ENCODE measurements around the gene E2F2.

The E2F2 gene

GRCh38 chr1:23530747-23531561 lies at the start of gene E2F2:
Gene E2F2 (minus strand): TSS chr1:23531233. CDS start chr1:23530793, 440 bp downstream.
- peak; percentile 87 for DNase-seq

- DNase-seq, result no peak
These were observed 47.9 kb upstream of the E2F2 start for GRCh38 chr1:23578997-23579363.

DNA sequence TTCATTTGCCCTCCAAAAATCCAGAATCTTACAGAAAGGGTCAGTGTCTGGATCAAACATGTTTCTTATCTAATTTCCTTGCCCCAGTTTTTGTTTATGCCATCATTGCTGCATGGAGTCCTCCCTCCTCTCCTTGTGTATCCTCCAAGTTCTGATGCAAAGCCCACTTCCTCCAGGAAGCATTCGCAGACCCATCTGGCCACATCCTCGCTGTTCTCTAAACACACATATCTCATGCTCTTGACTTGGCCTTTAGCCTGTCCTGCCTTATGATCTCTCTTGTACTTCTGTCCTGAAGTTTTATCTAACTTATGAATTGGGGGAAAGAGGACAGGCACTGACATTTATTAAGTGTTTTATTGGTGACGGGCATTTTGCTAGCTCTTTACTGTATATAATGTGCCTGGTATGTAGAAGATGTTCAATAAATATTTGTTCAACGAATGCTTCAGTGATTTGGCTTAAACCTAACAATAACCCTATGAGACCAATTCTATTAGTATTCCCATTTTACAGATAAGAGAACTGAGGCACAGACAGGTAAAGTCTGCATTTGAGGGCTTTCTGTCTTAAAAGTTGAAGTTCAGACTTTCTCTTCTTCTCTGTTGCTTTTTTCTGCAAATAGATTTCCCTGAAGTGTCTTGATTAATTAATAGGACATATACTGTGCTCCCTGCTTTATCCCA lies 47.4 kb upstream of the E2F2 start:
- DNase-seq, result no peak

DNA sequence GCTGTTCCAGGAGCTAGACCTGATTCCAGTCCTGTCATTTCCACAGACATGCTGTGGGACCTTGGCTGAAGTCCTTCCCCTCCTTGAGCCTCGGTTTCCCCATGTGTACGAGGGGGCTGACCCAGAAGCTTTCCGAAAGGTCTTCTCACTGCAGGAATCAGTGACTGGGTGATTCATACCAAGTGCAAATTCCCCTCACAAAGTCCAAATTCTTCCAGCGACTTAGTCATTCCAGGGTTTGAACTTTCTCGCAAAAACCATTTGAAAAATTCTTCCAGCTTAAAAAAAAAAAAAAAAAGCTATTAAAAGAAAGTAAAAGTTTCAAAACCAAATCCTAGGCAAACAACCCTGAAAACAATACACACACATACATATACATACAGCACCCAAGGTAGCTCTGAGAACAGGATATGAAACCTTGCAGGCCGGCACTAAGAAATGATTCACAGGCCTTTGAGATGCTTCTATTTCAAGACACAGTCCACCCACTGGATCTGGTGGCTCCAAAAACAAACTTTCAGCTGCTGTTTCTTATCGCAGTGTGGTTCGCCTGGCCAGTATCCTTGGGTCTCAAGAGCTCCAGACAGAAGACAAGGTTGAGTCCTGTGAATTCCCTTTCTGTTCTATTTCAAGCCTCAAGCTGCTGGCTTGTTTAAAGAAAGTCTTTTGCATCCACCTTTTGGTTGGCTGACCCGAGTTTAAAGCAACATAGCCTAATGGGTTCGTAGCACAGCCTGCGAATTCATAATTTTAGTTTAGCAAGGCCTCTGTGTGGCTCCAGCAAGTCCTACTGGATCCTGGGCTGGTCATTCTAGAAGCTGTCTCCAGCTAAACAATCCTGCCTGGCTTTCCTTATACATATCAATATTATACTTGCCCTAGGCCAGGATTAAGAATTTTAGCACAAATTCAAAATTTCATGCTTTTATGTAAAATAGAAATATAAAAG lies 46.3 kb upstream of the E2F2 start:
- DNase-seq, result no peak

- no peak for DNase-seq
These were observed 45.5 kb upstream of the E2F2 start for GRCh38 chr1:23576338-23577055.

DNA sequence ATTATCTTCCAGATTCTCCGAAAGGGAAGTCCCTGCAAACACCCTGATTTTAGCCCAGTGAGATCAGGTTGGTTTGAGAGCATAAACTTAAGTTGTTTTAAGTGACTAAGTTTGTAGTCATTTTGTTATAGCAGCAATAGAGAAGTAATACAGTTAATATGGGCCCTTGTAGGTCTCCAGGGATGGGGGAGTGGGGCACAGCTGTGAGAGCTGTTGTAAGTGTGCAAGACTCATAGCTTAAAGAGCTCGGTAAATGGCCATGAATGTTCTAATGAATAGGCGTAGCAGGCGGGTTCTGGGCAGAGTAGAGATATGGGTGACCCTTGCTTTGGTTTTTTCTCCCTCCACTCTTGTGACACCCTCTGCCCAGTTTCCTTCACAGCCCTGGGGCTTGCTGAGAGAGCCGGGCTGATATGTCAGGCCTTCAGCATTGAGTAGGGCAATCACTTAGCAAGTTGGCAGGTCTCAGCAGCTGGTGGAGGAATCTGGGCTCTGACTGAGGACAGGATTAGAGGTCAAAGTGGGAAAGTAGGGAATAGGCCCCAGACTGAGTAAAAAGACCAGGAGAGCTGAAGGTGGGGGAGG lies 44.3 kb upstream of the E2F2 start:
- no peak for DNase-seq

DNA sequence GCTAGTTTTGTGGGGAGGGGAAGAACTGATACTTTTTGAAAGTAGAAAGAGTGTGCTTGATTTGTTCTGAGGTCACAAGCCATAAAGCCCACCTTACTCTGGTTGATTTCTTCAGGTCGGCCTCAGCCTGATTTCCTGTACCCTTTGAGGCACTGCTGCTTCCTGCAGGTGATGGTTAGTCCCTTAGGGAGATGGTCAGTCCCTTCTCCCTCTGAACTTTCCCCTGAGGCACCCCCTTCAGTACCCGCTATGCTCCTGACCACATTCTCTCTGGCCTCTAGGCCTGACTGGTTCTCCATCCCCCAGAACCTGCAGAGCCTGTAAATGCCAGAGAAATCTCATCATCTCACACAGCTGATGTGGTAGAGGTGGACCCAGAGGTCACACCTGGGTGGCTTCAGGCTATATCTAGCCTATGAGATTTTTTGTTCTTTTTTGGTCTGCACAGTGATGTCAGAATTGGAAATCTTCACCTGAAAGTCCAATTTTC lies 43.3 kb upstream of the E2F2 start:
- DNase-seq, result no peak

- no peak for DNase-seq
These were observed 42.6 kb upstream of the E2F2 start for GRCh38 chr1:23573574-23574182.

DNA sequence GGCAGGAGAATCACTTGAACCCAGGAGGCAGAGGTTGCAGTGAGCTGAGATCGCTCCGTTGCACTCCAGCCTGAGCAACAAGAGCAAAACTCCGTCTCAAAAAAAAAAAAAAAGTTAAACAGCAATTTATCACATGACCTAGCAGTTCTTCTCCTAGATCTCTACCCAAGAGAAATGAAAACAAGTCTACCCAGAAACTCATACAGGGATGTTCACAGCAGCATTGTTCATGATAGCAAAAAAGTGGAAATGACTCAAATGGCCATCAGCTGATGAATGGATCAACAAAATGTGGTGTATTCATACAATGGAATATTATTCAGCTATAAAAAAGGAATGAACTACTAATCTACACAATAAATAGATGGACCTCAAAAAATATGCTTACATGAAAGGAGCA lies 40.4 kb upstream of the E2F2 start:
- DNase-seq, result no peak

DNA sequence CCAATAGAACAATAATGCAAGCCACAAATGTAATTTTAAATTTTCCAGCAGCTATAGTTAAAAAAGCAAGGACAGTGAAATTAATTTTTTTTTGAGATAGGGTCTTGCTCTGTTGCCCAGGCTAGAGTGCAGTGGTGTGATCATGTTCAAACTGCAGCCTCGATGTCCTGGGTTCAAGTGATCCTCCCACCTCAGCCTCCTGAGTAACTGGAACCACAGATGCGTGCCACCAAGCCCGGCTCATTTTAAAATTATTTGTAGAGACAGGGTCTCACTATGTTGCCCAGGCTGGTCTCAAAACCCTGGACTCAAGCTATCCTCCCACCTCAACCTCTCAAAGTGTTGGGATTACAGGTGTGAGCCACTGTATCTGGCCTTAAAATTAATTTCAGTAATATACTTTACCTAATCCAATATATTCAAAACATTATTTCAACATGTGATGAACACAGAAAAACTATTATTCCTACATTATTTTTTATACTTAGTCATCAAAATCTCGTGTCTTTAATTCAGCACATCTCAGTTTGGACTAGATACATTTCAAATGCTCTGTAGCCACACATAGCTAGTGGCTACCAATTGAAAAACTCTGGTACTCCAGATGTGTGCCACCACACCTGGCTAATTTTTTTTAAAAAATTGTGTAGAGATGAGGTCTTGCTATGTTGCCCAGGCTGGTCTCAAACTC lies 39.1 kb upstream of the E2F2 start:
- DNase-seq, result no peak

DNA sequence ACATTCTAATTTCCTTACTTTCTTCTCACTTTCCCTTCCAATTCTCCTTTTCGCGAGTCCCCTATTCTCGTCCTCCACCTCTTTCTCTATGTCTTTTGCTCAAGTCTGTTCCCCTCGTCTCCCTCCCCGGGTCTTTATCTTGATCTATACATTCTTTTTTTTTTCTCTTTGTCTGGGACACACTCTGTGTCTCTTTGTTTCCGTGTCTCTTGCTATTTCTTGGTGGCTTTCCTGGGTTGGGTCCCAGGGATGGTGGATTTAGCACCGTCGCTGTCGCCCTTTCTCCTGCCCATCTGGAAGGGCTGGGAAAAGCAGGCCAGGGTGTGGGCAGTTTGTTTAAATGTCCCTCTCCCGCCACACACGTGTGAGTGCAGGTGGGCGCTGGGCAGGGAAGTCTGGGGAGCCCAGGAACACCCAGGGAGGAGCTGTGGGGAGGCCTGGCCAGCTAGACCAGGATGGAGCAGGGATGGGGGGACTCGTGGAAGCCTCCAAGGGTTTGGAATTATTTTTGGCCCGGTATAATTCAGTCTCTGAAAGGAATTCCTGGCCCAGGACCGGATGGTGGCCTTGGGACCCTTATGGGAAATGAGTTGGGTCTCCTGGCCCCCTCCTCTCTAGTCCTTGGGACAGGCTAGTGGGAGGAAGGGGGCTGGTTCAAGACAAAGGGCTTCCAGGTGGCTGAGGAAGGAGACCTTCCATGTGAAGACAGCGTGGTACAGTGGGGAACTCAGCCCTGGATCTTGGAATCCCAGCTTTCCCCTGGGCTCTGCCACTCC lies 37.8 kb upstream of the E2F2 start:
- no peak for DNase-seq

- no peak for DNase-seq
These were observed 37.1 kb upstream of the E2F2 start for GRCh38 chr1:23567996-23568607.

DNA sequence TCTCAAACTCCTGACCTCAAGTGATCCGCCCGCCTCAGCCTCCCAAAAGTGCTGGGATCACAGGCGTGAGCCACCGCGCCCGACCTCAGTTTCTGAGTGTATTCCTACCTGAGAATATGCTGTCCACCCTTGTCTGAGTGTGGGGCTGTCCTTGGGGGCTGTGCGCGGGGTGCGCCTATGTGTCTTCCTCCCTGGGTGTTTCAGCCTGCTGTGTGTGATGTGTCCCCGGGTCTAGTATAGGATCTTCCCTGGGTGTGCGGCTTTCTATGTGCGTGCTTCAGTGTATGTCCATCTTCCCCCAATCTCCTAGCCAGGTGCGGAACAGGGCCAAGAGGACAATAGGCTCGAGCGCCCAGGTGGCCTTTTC lies 36.6 kb upstream of the E2F2 start:
- DNase-seq, result no peak

- no peak for DNase-seq
These were observed 35.3 kb upstream of the E2F2 start for GRCh38 chr1:23566304-23566703.

DNA sequence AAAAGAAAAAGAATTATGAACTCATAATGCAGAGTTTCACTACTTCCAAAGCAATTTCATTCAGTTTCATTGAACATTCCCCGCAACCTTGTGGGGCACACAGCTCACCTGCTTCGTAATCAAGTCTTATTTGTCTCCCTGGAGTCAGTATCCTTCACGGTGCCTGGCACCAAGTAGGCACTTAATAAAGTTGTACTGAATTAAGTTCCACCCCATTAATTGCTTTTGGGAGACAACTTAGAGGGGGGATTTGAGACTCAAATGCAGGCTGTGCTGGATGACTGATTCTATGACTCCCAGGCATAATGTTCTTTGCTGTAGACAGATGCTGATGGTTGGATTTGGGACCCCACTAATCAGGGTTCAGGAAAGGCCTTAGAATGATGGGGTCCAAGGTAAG lies 34.7 kb upstream of the E2F2 start:
- DNase-seq, result peak; percentile 89

DNA sequence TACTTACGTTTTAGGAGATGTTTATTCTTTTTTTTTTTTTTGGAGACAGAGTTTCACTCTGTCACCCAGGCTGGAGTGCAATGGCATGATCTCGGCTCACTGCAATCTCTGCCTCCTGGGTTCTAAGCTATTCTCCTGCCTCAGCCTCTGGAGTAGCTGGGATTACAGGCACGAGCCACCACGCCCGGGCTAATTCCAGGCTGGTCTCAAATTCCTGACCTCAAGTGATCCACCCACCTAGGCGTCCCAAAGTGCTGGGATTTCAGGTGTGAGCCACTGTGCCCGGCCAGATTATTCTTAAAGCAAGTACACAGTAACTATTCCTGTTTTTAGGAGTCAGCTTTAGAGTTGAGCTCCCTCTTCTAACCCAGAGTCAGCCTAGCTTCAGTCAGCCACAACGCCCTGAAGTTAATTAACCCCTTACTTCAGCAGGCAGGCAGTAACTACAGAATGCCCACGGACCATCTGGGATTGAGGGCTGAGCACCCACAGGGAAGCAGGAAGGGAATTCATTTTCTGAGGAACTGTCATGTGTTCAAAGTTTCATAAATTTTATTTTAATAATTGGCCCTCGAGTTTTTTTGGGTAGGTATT lies 33.6 kb upstream of the E2F2 start:
- peak; percentile 34 for DNase-seq

- no peak for DNase-seq
These were observed 32.8 kb upstream of the E2F2 start for GRCh38 chr1:23563755-23564374.

GRCh38 chr1:23563003-23563402 lies 32.0 kb upstream of the E2F2 start:
- DNase-seq, result peak; percentile 72
